Measurements from ENCODE around the gene ELP4.
"Not testable (repeated sequence)": the region's sequence is repeated elsewhere in the genome, so short reads cannot be mapped to it uniquely, and the experiment has no call there.

Gene ELP4

GRCh38 chr11:31555938-31556337 lies 46.4 kb downstream of the ELP4 start:
- DNase-seq (ENCODE audit: low read depth) = no peak

GRCh38 chr11:31558001-31558400 lies 48.4 kb downstream of the ELP4 start:
- no peak for DNase-seq (ENCODE audit: low read depth)

- no peak for DNase-seq (ENCODE audit: low read depth)
These were observed 51.4 kb downstream of the ELP4 start for GRCh38 chr11:31560842-31561476.

DNA sequence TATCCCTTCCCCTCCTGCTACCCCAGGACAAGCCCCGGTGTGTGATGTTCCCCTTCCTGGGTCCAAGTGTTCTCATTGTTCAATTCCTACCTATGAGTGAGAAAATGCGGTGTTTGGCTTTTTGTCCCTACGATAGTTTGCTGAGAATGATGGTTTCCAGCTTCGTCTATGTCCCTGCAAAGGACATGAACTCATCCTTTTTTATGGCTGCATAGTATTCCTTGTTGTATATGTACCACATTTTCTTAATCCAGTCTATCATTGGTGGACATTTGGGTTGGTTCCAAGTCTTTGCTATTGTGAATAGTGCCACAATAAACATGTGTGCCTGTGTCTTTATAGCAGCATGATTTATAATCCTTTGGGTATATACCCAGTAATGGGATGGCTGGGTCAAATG lies 55.0 kb downstream of the ELP4 start:
- DNase-seq (ENCODE audit: low read depth) = not testable (repeated sequence)

DNA sequence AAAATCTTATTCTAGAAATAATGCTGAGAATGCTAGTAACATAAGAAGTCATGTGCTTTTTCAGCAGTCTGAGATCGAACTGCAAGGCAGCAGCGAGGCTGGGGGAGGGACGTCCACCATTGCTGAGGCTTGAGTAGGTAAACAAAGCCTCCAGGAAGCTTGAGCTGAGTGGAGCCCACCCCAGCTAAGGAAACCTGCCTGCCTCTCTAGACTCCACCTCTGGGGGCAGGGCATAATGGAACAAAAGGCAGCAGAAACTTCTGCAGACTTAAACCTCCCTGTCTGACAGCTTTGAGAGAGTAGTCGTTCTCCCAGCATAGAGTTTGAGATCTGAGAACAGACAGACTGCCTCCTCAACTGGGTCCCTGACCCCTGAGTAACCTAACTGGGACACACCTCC lies 64.6 kb downstream of the ELP4 start:
- not testable (repeated sequence) for DNase-seq (ENCODE audit: low read depth)

DNA sequence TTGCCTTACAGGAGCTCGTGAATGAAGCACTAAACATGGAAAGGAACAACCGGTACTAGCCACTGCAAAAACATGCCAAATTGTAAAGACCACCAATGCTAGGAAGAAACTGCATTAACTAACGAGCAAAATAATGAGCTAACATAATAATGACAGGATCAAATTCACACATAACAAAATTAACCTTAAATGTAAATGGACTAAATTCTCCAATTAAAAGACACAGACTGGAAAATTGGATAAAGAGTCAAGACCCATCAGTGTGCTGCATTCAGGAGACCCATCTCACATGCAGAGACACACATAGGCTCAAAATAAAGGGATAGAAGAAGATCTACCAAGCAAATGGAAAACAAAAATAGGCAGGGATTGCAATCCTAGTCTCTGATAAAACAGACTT lies 66.2 kb downstream of the ELP4 start:
- DNase-seq (ENCODE audit: low read depth) = not testable (repeated sequence)

- DNase-seq (ENCODE audit: low read depth) = not testable (repeated sequence)
These were observed 69.8 kb downstream of the ELP4 start for GRCh38 chr11:31579412-31579811.

- no peak for DNase-seq (ENCODE audit: low read depth)
These were observed 73.1 kb downstream of the ELP4 start for GRCh38 chr11:31582697-31583096.

GRCh38 chr11:31598454-31598853 lies 88.9 kb downstream of the ELP4 start:
- DNase-seq (ENCODE audit: low read depth) = no peak

DNA sequence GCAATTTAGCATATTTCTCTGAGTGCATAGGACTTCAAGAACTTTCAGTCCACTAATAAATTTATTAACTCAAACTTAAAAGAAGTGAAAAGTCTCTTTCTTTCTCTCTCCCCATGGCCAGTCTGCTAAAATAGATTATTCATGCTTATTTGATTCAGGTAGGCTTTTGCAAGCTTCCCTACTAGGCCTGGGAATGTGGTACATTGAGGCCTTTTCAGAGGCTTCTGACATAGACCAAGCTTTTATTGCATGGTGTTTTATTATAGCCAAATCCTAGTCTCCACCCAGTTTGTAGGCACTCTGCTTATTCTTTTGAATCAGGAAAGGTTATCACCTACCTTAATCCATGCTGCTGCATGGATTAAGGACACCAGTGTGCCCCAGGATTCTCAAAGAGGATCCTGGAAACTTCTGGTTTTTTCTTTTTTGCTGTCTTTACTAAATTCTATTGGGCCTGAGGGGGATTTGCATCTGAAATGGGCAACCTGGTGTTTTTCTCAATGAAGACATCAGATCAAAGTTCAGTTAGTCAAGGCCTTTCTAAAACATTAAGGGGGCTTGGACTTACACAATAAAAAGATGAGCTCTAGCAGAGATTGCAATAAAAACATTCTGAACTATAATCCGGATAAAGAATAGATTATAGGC lies 92.2 kb downstream of the ELP4 start:
- DNase-seq (ENCODE audit: low read depth) = no peak

DNA sequence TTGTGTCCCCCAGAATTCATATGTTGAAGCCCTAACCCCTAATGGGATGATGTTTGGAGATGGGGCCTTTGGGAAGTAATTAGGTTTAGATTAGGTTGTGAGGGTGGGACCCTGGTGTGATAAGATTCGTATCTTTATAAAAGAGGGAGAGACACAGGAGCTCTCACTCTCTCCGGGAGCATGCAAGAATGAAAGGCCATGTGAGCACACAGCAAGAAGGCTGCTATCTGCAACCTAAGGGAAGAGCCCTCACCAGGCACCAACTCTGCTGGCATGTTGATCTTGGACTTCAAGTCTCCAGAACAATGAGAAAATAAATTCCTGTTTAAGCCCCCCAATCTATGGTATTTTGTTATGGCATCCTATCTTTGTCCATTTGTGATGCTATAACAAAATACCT lies 97.3 kb downstream of the ELP4 start:
- DNase-seq (ENCODE audit: low read depth) = no peak

DNA sequence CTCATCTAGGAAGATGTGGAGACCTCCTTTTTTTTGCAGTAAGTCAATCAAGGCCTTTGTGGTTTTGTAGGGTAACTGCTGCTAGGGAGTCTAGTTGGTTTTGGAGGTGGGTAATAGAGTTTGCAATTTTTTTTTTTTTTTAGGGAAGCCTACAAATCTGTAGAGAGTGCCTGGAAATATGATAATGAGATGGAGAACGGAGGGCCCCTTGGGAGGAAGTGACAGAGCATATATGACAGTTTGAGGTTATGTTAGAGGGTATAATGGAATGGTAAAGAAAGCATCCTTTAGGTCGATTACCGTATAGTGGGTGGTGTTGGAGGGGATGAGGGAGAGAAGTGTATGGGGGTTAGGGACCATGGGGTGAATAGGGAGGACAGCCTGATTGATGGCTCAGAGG lies 98.3 kb downstream of the ELP4 start:
- no peak for DNase-seq (ENCODE audit: low read depth)

- DNase-seq (ENCODE audit: low read depth) = no peak
These were observed 99.4 kb downstream of the ELP4 start for GRCh38 chr11:31608995-31609394.

- no peak for DNase-seq (ENCODE audit: low read depth)
These were observed 101.0 kb downstream of the ELP4 start for GRCh38 chr11:31610544-31610943.

DNA sequence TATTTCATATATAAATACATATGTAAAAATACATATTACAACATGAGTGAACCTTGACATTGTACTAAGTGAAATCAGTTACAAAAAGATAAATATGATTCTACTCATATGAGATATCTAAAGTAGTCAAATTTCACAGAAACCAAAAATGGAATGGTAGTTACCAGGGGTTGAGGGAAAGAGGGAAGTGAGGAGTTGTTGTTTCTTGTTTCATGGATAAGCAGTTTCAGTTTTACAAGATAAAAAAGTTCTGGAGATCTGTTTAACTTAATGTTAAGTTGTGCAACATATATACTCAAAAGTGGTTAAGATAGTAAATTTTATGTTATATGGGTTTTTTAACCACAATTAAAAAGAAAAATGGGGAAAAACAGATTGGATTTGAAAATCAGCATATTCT lies 107.7 kb downstream of the ELP4 start:
- DNase-seq (ENCODE audit: low read depth) = no peak

GRCh38 chr11:31619980-31620379 lies 110.4 kb downstream of the ELP4 start:
- DNase-seq (ENCODE audit: low read depth) = no peak

DNA sequence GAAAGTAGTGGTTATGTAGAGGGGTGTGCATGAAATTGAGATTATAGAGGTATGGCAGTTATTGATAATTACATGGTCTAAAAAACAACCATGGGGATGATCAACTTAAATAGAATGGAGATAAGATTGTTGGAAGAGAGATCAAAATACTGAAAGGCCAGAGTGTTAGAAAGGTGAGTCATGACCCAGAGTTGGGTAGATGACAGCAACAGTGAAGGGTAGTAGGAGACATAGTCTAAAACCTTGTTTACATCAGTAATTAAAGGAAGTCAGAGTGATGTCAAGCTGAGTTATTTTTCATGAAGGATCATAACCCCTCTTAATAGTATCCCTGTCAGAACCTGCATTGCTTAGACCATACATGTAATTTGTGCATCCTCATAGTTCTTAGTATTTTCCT lies 110.9 kb downstream of the ELP4 start:
- no peak for DNase-seq (ENCODE audit: low read depth)

DNA sequence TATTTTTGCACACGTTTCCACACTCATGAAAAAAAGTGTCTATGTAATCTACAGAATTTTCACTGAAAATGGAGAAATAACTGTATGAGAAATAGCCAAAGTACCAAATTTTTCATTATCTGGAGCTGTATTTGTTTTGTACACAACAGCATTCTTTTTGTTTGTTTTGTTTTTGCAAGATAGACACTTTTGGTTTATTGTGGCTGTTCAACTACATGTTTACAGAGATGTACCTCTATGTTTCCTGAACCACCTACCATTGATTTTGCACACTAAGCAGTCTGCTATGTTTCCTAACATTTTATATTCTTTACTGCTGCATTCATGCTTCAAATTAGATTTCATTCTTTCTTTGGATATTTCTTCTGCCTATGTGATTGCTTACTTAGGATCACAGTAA lies 116.3 kb downstream of the ELP4 start:
- DNase-seq (ENCODE audit: low read depth) = no peak

GRCh38 chr11:31628111-31628510 lies 118.5 kb downstream of the ELP4 start:
- no peak for DNase-seq (ENCODE audit: low read depth)

DNA sequence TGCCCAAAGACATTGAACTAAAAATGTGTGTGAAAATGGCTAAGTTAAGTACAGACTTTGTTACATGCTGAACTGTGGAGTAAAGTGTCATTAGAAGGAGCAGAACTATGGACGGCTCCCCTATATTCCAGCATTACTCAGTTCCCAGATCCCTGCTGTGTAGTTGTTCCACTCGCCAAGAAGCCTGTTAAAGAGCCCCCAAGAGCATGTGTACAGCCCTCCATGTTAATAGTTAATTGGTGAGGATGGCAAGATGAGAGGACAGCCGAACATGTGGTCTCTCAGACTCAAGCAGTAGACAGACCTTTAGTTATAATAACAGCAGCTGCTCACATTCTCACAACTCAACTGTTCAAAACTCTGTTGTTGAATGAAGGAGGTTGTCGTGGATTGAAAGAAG lies 127.4 kb downstream of the ELP4 start:
- no peak for DNase-seq (ENCODE audit: low read depth)

DNA sequence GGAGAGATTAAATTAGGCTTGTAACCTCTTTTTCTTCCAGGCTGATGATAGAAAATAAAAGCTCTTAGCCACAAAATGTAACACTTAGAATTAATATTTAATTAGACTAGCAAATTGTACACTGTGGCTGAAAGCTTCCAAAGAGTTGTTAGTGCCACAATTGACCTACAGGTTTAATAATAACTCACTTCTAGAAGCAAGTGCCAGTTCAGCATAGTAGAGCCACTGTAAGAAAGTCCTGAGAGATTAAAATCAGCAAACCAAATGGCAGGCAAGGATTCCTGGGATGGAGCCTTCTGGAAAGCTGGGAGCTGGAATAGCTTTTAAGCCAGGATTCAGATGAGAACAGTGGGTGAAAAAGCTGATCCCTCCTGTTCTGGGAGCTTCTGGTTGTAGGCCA lies 131.0 kb downstream of the ELP4 start:
- DNase-seq (ENCODE audit: low read depth) = no peak

DNA sequence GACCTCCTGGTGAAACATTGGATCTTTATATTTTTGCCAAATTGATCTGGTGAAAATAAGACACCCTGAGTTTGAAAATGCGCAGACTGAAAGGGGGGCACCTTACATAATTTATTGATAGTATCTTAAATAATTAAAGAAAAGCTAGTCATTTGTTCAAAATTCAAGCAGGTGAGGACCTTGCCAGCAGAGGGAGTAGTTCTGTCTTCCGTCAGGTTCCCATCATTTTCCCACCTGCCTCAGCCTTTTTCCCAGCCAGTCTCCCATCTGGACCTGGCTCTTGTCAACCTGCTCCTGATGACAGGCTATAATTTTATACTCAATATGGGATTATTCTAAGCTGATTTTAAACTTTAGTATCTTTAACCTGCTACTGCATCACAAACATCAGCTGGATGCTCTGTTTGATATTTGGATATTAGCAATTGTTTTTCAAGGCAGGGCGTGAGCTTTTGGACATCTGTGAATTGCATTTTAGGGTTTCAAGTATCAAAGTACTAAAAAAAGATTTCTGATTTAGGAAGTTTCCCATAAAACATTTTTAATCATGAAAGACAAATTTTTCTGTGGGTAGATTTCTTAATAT lies 132.0 kb downstream of the ELP4 start:
- no peak for DNase-seq (ENCODE audit: low read depth)

- no peak for DNase-seq (ENCODE audit: low read depth)
These were observed 134.3 kb downstream of the ELP4 start for GRCh38 chr11:31643857-31644256.

DNA sequence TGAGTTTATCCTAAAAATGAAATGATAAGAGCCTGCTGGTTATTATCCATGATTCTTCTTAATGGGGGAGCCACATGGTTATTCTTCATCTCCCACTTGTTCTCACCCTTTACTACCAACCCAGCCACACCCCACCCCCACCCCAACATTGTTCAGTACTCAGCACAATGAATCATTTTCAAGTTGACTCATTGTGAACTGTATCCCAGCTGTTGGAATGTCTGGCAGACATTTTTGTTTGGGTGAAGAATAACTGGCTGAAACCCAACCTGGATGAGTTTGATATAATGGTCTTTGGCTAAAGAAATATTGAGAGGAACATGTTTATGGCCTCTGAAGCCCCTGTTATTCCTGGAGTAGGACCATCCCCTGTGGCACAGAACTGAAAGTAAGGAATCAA lies 136.2 kb downstream of the ELP4 start:
- no peak for DNase-seq (ENCODE audit: low read depth)

All from stimulated activated CD4-positive, alpha-beta T cell treated with anti-CD3 and anti-CD28 coated beads, Interleukin-2, amount 100 ng/mL, for 4 hours (primary cell).